Activated CD4-positive, CD25-positive, alpha-beta regulatory T cell (primary cell): Measurements from ENCODE around the gene RETREG1.
"Not testable (repeated sequence)": the region's sequence is repeated elsewhere in the genome, so short reads cannot be mapped to it uniquely, and the experiment has no call there.

ENCODE experiments used
- DNase-seq, 4 experiments: peaks; one replicate each; lab custom pipeline; 2025; lab: John Stamatoyannopoulos, UW

Gene RETREG1

GRCh38 chr5:16616536-16617273 lies at the start of gene RETREG1:
Gene RETREG1 (minus strand): TSS chr5:16616997. CDS start chr5:16616971, 26 bp downstream.
- peak; percentile 47 to 76 (median 64) for DNase-seq

- no peak for DNase-seq
Observed at GRCh38 chr5:16666130-16666882, 49.5 kb upstream of the RETREG1 start.

GRCh38 chr5:16665601-16666000 lies 48.8 kb upstream of the RETREG1 start:
- no peak for DNase-seq

GRCh38 chr5:16664368-16664767 lies 47.6 kb upstream of the RETREG1 start:
- no peak for DNase-seq

- DNase-seq, result no peak
Observed at GRCh38 chr5:16663840-16664239, 47.0 kb upstream of the RETREG1 start.

- no peak for DNase-seq
Observed at GRCh38 chr5:16661713-16662112, 44.9 kb upstream of the RETREG1 start.

GRCh38 chr5:16660982-16661381 lies 44.2 kb upstream of the RETREG1 start:
- DNase-seq, result no peak

- DNase-seq, result no peak
Observed at GRCh38 chr5:16659536-16659935, 42.7 kb upstream of the RETREG1 start.

- DNase-seq, result no peak
Observed at GRCh38 chr5:16656561-16657191, 39.9 kb upstream of the RETREG1 start.

GRCh38 chr5:16654647-16655334 lies 38.0 kb upstream of the RETREG1 start:
- no peak for DNase-seq

- not testable (repeated sequence) for DNase-seq
Observed at GRCh38 chr5:16648739-16649138, 31.9 kb upstream of the RETREG1 start.

- DNase-seq, result no peak
Observed at GRCh38 chr5:16644301-16644889, 27.6 kb upstream of the RETREG1 start.

- no peak for DNase-seq
Observed at GRCh38 chr5:16642867-16643266, 26.1 kb upstream of the RETREG1 start.

- no peak for DNase-seq
Observed at GRCh38 chr5:16639206-16639605, 22.4 kb upstream of the RETREG1 start.

- DNase-seq, result no peak
Observed at GRCh38 chr5:16628376-16628775, 11.6 kb upstream of the RETREG1 start.

- no peak for DNase-seq
Observed at GRCh38 chr5:16626696-16627264, 10.0 kb upstream of the RETREG1 start.

- DNase-seq, result no peak
Observed at GRCh38 chr5:16625096-16625495, 8.3 kb upstream of the RETREG1 start.

- no peak for DNase-seq
Observed at GRCh38 chr5:16619136-16619535, 2.3 kb upstream of the RETREG1 start.

- no peak for DNase-seq
Observed at GRCh38 chr5:16618138-16618897, 1.5 kb upstream of the RETREG1 start.

GRCh38 chr5:16617274-16617968 lies 624 bp upstream of the RETREG1 start:
- peak; percentile 7 to 15 (median 10) for DNase-seq
